A549 treated with AZD2906 at 1 μM for 4 hours (cell line): ENCODE data around the gene TPP1. TPM values are rescaled to one million over a fixed set of nuclear protein-coding genes. Genes with fewer than 3 reads are reported as not detected.

Source experiments
- total RNA-seq: library from RNA; stranded (reverse); fragments of 200-300 nt; extraction: Qiagen RNA extraction; gene quantifications from 5 replicates; pipeline ENCODE4 v1.2.3, GENCODE V29; 2022

Gene TPP1
- total RNA-seq, result 39.1 to 45.9 TPM (median 42.1 TPM) in 5 replicates

DNA sequence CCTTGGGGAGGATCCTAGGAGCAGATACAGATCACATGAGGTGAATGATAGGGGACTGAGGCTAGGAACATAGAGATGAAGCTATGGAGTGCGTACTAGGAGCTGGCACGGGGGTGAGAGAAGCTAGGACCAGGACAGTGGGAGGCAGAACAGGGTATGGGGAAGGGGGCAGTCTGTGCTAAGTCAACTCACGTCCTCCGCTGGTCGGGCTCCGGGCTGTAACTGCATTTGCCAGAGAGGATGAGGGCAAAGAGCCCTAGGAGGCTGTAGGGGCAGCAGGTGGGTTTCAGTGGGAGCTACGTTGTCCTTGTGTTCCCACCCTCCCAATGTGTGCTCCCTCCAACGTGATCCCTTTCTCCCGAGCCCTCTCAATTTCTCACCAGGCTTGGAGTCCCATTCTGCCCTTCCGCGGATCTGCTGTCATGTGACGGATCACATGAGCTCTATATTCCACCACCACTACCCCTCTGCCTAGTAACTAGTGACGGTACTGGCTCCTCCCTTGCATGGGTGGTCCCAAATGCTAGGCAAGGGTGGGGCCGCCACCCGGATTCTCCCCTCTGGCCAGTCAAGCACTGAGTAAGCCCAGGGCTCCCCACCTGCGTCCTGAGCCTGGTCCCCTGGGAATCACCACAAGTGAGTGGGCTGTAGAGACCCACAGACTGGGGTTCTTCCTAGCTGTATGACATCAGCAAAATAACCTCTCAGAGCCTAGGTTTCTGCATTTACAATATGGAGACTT, at the start of gene TPP1:
TPP1 (minus strand) TSS at position 419 of the 742 bp plus-strand sequence; CDS start at position 397, 22 bp downstream.

DNA sequence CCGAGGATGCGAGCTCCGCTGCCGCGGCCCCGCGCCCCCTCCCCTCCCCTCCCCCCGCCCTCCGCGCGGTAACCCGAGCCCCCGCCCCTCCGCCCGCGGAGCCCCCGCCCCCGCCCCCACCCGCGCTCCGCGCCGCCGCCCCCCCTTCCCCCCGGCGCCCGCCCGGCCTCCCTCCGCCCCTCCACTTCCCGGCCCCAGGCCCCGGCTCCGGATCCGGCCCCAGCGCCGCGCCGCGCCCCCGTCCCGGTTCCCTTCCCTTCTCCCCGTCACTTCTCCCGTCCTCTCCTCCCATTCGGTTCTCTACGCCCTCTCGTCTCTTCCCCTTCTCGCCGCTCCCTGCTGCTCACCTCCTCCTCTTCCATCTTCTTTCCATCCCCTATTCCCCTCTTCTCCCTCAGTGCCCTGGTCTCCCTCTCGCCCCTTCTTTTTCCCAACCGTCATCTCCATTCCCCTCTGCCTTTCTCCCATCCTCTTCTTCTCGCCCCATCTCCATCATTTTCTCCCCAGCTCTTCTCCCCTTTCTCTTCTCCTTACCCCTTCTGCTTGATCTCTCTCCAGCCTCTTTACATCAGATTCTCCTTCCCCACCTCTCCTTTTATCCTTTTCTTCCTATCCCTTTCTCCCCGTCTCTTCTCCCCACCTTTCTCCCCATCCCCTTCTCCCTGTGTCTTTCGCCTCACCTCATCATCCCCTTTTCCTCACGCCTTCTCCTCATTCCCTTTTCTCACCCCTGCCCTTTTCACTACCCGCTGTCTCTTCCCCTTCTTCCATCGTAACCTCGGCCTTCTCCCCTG, 36.8 kb upstream of the TPP1 start, which contains the start of gene DCHS1:
DCHS1 (minus strand) TSS at position 20 of the 794 bp plus-strand sequence. CDS start 14,196 bp downstream, outside the sequence.

DNA sequence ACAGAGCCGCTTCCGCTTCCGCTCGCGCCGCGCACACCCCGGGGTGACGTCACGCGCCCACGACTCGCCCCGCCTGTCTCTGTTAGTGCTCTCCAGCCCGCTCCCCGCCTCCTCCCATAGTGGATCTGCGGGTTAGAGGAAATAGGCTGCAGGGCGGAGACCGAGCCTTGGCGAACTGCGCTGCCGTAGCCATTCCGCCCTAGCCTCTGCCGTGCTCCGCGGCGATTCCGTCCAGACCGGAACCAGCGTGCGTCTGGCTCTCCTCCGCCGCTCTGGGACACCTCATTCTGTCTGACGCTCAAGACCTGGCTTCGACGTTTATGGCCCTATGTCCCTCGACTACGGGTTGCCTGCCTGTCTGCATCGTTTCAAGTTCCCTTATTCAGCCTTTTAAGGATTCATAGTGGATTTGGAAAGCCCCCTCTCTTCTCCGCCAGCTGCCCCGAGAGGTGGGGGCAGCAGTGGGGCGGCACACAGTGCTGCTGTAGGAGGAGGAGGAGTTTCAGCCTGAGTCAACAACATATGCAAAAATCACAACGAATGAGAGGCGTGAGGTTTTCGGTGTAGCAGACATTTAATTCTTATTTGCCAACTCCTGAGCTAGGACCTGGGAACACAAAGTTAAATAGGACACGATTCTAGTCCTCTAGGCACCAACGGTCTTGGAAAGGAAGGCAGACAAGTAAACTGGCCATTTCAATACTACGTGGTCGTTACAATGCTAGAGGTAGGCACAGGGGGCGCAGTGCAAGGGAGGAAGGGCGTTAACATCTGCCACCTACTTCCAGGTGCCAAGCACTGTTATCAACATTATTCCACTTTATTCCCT, 6.8 kb downstream of the TPP1 start, which contains the start of gene TAF10:
TAF10 (minus strand) TSS at position 4 of the 829 bp plus-strand sequence. CDS start 27 bp downstream, outside the sequence.

DNA sequence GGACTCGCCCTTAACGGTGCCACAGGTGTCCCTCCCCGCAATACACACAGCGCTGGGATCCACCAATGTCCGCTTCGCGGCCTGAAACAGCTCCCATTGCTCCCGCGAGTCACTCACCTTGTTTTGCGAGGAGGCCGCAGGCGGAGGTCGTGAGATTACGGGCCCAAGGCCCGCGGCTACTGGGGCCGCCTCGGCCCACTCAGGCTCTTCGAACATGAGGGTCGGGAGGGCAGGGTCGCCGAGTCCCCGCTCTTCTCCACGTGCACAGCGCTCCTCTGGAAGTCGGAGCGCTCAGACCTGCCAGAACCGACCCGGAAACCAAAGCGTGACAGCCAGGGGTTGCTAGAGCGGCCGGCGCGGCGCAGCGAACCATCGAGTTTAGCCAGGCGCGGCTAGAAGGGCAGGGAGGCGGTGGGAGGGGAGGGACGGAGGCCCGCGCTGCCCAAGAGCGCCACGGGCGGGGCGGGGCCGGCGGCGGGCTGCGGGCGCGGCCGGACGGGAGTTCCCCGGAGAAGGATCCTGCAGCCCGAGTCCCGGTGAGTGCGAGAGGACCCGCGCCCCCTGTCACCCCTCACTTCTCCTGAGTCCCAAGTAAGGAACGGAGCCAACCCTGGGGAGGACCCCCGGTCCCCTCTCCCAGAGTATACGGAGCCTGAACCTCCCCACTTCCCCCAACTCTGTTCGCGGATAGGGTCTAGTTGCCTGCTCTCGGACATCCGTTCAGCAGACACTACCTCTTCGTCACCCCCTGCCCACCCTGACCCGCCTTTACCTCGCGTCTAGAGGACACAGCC, 15.7 kb downstream of the TPP1 start, which contains the start of the genes ILK and RRP8:
ILK (plus strand) TSS at position 488 of the 794 bp plus-strand sequence. CDS start 498 bp downstream, outside the sequence.
RRP8 (minus strand) TSS at position 330 of the 794 bp plus-strand sequence; CDS start at position 216, 114 bp downstream.

Other genes with a start within 250 kb of the TPP1 start
- 8.9 to 11.8 TPM (median 10.5 TPM) in 5 replicates for gene SMPD1, start 228.9 kb downstream of the TPP1 start, total RNA-seq
- gene APBB1, start 200.3 kb downstream of the TPP1 start, total RNA-seq, result 17.8 to 20.8 TPM (median 19.5 TPM) in 5 replicates
- 0.41 to 0.71 TPM (median 0.53 TPM) in 5 replicates for gene HPX, start 178.4 kb downstream of the TPP1 start, total RNA-seq
- gene TRIM3, start 145.5 kb downstream of the TPP1 start, total RNA-seq, result 13.7 to 19.7 TPM (median 19.0 TPM) in 5 replicates
- 50.8 to 56.6 TPM (median 53.6 TPM) in 5 replicates for gene ARFIP2, start 138.1 kb downstream of the TPP1 start, total RNA-seq
- 30.1 to 34.2 TPM (median 32.9 TPM) in 5 replicates for gene TIMM10B, start 137.9 kb downstream of the TPP1 start, total RNA-seq
- 2.2 to 3.0 TPM (median 2.8 TPM) in 5 replicates for gene DNHD1, start 122.1 kb downstream of the TPP1 start, total RNA-seq
- 23.2 to 35.1 TPM (median 30.5 TPM) in 5 replicates for gene RRP8, start 15.8 kb downstream of the TPP1 start, total RNA-seq
- 111 to 117 TPM (median 114 TPM) in 5 replicates for gene ILK, start 15.6 kb downstream of the TPP1 start, total RNA-seq
- gene TAF10, start 7.2 kb downstream of the TPP1 start, total RNA-seq, result 171 to 245 TPM (median 223 TPM) in 5 replicates
- gene DCHS1, start 36.4 kb upstream of the TPP1 start, total RNA-seq, result 0.07 to 0.08 TPM (median 0.07 TPM) in 5 replicates
- gene MRPL17, start 63.9 kb upstream of the TPP1 start, total RNA-seq, result 88.3 to 99.9 TPM (median 90.9 TPM) in 5 replicates
- gene OR2AG2, start 152.6 kb upstream of the TPP1 start, total RNA-seq, result 0.06 to 0.11 TPM in 2 of 5 replicates, not detected in the others
- not detected in 5 replicates for gene OR2AG1, start 163.6 kb upstream of the TPP1 start, total RNA-seq
- gene OR6A2, start 180.3 kb upstream of the TPP1 start, total RNA-seq, result not detected in 5 replicates
- gene OR10A5, start 226.3 kb upstream of the TPP1 start, total RNA-seq, result not detected in 5 replicates
- gene OR10A2, start 243.6 kb upstream of the TPP1 start, total RNA-seq, result not detected in 5 replicates